NCI-H82 (cell line): ENCODE data around the gene KCNIP3.
"Not testable (repeated sequence)": the region's sequence is repeated elsewhere in the genome, so short reads cannot be mapped to it uniquely, and the experiment has no call there.

Experiments
- DNase-seq: peaks from one replicate; lab custom pipeline; 2025; lab: John Stamatoyannopoulos, UW

Gene KCNIP3

DNA sequence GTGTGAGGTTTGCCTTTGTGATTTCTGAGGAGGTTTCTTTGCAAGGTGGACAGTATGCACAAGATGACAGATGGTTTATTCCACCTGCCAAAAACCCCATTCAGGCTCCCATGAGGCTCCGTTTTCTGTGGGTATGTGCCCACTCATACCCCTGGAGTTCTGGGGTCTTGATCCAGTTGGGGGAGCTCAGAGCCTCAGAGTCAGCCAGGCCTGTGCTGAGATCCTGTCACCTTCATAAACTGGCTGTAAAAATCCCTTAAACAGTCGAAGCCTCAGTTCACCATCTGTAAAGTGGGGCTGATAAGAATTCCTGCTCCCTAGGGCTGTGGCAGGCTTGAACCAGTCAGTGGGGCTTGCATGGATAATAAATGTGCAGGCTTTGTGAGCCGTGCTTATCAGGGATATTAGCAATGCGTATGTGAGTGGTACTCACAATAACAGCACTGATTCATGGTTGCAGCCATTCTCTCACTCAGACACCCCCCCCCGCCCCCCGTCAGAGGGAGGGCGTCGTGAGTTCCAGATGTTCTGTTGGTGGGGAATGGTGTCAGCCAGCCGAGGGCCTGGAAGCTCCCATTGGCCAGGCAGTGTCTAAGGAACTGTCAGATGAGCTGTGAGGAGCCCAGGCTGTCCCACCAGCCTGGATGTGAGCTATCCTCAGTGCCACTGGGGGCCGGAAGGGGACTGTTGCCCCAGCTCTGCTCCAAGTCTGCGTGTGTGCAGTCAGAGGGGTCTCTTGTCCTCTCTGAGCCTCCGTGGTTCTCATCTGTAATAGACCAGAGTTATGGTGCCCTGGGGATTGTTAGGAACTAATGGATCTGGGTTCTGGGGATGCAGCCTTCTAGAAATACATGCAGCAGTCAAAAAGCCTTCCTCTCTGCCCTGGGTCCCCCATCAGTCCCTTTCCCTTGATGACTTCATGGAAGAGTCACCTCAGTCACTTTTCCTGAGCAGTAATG, 51.7 kb downstream of the KCNIP3 start:
- DNase-seq = no peak

DNA sequence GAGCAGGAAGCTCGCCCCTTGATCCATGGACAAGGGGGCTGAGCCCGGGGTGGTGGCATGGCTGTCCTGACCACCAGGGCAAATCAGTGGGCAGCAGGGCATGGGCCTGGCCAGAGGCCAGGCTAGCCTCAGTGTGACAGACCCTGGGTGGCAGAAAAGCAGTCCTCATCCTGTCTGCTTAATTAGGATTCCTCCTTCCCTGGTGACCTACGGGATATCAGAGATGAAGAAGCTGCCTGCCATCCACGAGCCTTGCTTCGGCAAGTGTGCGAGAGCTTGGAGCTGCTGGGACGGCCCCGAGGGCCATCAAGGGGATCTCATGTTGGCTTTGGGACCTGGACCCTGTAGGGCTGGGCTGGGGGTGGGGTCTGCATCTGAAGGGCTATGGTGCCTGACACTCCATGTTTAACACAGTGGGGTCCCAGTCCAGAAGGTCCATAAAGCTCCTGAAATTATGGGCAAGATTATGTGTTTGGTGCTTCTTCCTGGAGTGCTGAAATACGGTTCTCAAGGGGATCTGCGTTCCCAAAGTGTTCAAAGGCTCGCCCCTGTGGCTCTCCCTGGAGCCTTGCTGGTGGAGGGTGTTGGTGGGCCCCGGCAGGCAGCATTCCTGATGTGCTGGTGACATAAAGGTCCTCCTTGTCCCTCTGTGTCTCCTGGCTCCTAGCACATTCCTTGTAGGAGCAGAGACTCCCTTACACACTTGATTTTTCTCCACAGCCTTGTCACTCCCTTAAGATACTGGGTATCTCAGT, 52.6 kb downstream of the KCNIP3 start:
- no peak for DNase-seq

DNA sequence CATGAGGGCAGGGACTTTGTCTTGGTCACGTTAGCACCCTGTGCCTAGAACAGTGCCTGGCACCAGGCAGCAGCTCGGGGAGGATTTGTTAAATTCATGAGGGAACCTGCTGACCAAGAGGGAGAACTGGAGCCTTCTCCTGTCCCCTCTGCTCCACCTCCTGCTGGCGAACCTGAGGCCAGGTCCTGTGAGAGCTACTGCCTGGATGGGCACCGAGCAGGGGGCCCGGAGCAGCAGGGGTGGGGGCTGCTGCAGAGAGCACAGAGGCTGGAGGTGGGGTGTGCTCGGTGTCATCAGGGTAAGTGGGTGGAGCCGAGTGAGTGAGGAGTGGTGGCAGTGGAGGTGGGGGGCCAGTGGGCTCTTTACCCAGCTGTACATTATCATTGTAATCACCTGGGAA, 53.2 kb downstream of the KCNIP3 start:
- no peak for DNase-seq

DNA sequence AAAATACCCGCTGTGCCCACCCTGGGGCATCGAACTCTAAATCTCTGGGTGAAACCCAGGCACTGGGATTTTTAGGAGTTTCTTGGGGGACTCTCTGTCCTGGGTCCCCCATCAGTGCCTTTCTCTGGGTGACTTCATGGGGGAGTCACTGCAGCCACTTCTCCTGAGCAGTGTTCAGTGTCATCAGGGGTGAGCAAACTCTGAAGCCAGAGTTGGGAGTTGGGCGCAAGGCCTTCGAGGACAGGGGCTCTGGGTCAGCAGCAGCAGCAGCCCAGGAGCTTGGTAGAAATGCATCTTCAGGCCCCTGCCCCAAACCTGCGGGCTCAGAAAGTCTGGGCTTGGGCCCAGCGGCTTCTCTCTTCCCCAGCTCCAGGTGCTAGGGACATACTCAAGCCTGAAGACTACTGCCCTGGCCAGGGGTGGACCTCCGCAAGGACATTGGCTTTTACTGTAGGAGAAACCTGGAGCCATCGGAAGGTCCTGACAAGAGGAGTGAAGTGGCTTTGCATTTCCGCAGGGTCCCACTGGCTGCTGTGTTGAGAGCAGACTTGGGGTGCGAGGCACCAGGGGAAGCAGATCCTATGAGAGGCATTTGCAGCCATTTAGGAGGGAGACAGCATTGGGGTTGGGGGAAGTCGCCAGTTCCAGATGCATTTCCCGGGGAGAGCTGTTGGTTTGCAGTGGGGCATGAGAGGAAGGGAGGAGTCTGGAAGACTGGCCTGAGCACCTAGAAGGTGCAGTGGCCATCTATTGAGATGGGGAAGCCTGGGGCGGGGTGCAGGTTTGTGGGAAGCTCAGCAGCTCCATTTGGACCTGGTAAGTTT, 53.8 kb downstream of the KCNIP3 start:
- no peak for DNase-seq

DNA sequence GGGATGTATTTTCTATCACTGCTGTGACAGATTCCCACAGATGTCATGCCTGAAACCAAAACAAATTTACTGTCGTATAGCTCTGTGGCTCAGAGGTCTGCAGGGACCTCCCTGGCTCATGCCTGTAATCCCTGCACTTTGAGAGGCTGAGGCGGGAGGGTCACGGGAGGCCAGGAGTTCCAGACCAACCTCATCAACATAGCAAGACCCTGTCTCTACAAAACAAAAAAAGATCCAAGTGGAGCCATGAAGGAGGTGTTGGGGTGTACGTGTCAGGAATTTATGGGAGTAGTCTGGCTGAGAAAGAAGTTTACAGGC, 54.4 kb downstream of the KCNIP3 start:
- no peak for DNase-seq

- DNase-seq = no peak
These were observed 55.3 kb downstream of the KCNIP3 start for GRCh38 chr2:95352310-95353054.

GRCh38 chr2:95353055-95353575, 56.0 kb downstream of the KCNIP3 start:
- DNase-seq = no peak

DNA sequence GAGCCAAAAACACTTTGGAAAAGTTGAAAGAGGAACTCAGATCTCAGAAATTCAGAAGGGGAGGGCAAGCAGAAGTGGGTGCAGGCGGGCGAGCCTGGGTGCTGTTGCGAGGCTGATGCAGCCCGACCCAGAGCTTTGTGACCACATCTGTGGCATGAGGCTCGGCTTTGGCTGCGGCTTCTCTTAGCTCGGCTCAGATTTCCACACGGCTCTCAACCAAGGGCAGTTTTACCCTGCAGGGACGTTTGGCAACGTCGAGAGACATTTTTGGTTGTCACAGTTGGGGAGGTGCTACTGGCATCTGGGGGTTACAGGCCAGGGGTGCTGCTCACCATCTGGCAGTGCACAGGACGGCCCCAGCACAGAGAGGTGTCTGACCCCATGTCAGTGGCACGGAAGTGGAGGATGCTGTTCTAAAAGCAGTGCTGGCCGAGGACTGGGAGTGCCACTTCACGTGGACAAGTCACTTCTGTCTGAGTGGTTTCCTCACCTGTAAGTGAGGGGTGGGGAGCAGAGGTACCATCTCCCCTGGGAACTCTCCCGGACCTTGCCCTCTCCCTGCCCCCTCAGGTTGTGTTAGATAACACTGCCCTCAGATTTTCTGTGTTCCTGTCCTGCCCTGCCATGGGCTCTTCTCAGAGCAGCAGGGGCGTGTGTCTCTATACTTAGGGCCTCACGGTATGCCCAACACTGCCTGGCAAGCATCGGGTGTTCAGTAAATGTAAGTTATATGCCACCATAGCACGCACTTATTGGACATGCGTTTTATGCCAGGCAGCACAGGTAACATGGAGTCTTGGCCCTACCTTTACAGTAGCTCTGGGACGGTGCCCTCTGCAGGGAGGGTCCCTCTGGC, 56.7 kb downstream of the KCNIP3 start:
- DNase-seq = no peak

DNA sequence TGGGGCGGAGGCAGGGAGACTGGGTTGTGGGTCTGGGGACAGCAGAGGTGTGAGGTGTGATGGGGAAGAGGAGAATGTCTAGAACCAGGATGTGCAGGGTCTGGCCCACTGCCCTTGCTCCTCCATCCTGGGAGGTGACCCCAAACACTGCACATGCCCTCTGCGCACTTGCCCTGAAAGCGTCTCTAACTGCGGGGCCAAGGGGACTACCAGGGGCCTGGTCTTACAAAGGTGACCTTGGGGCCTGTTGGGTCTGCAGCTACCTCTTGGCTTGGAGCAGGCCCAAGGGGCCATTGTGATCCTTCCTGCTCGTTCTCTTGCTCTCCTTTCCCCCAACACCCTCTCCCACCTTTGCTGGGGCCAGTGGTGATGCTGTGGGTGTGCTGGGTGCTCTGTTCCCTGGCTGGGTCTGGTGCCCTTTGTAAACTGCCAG, 57.3 kb downstream of the KCNIP3 start:
- no peak for DNase-seq

- DNase-seq = no peak
These were observed 57.8 kb downstream of the KCNIP3 start for GRCh38 chr2:95354925-95355324.

- DNase-seq = not testable (repeated sequence)
These were observed 58.3 kb downstream of the KCNIP3 start for GRCh38 chr2:95355486-95355885.

- DNase-seq = no peak
These were observed 59.9 kb downstream of the KCNIP3 start for GRCh38 chr2:95356821-95357700.

- DNase-seq = no peak
These were observed 60.7 kb downstream of the KCNIP3 start for GRCh38 chr2:95357717-95358280.

- no peak for DNase-seq
These were observed 61.9 kb downstream of the KCNIP3 start for GRCh38 chr2:95359031-95359430.

GRCh38 chr2:95359501-95359930, 62.4 kb downstream of the KCNIP3 start:
- no peak for DNase-seq

DNA sequence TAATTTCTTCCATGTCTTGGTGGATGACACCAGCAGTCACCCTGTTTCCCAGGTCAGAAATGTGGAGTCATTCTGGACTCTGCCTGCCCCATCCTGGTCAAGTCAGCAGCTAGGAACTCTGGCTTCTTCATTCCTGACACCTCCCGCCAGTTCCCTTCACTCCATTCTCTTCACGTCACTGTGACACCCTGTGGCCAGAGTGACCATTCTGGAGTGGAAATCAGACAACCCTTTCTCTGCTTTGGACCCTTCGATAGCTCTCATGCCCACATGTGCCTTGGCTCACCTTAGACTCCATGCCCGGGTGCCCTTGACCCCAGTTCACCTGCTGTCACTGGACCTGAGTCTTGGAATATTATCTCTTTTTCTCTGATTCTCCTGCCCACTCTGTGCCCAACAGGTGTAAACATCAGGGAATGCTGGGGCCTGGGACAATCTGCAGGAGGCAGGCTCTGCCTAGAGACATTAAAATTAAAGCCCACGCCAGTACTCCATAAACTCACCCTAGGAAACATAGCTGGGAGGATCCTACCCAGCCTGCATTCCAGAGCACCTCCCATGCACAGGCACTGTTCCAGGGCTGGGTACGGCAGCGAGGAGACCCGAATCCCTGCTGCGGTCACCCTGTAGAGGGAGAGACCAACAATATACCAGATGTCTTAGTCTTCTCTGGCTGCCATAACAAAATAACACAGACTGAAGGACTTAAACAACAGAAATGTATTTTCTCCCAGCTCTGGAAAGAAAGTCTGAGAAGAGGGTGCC, 64.3 kb downstream of the KCNIP3 start:
- DNase-seq = no peak

GRCh38 chr2:95362486-95362885, 65.3 kb downstream of the KCNIP3 start:
- DNase-seq = no peak

- no peak for DNase-seq
These were observed 69.4 kb downstream of the KCNIP3 start for GRCh38 chr2:95366514-95366913.
